CD8-positive, alpha-beta memory T cell (primary cell): ENCODE measurements around the gene PLSCR4. TPM values are rescaled to one million over a fixed set of nuclear protein-coding genes. Genes with fewer than 3 reads are reported as not detected.

Experiments
- CTCF ChIA-PET: fragments of 350-600 bp; sonication (Branson Sonifier 250); formaldehyde crosslinking; loops from one replicate; lab custom pipeline; 2021; ENCODE audit warnings: antibody characterized with exemption; lab: Charles Lee
- POLR2A ChIA-PET: fragments of 350-600 bp; sonication (Branson Sonifier 250); formaldehyde crosslinking; loops from one replicate; lab custom pipeline; 2021; ENCODE audit warnings: antibody characterized with exemption; lab: Charles Lee
- DNase-seq, 5 donors: peaks; one replicate each; pipeline versions ENCODE4 v3.0.0 to v3.0.0-alpha.2; 2020 to 2022; ENCODE audit warnings: mixed read lengths in 1 of 5
- H3K27ac ChIP-seq: one replicate; pipeline ENCODE4 v1.7.0; 2013; ENCODE audit warnings: low read depth, mild to moderate bottlenecking, low read length, moderate library complexity
- H3K27me3 ChIP-seq: 2 replicates; pipeline ENCODE4 v1.7.0; 2013; ENCODE audit warnings: low read length, mild to moderate bottlenecking; ENCODE audit not compliant: insufficient read depth, poor library complexity, severe bottlenecking
- H3K36me3 ChIP-seq: 2 replicates; pipeline ENCODE4 v1.7.0; 2013; ENCODE audit warnings: mild to moderate bottlenecking, low read length, moderate library complexity; ENCODE audit not compliant: insufficient read depth
- H3K4me1 ChIP-seq: 2 replicates; pipeline ENCODE4 v1.7.0; 2013; ENCODE audit warnings: mild to moderate bottlenecking, low read length, moderate library complexity; ENCODE audit not compliant: insufficient read depth
- H3K4me3 ChIP-seq: 2 replicates; pipeline ENCODE4 v1.7.0; 2013; ENCODE audit warnings: mild to moderate bottlenecking, low read length
- H3K9me3 ChIP-seq: 2 replicates; pipeline ENCODE4 v1.7.0; 2013; ENCODE audit warnings: mild to moderate bottlenecking, low read length
- H3K27ac Mint-ChIP-seq, 8 donors: one replicate each; pipeline ENCODE4 v1.8.0; 2020 to 2021; ENCODE audit warnings: mixed read lengths in 8 of 8, mild to moderate bottlenecking in 6 of 8, inconsistent platforms in 3 of 8, moderate library complexity in 3 of 8
- H3K27me3 Mint-ChIP-seq, 2 donors: one replicate each; pipeline ENCODE4 v1.8.0; 2020 to 2021; ENCODE audit warnings: mixed read lengths in 2 of 2, mild to moderate bottlenecking in 1 of 2, moderate library complexity in 1 of 2
- H3K36me3 Mint-ChIP-seq, 3 donors: one replicate each; pipeline ENCODE4 v1.8.0; 2020 to 2021; ENCODE audit warnings: mixed read lengths in 3 of 3, inconsistent platforms in 1 of 3, mild to moderate bottlenecking in 1 of 3
- H3K4me1 Mint-ChIP-seq, 3 donors: one replicate each; pipeline ENCODE4 v1.8.0; 2020 to 2021; ENCODE audit warnings: mixed read lengths in 3 of 3, inconsistent platforms in 1 of 3, mild to moderate bottlenecking in 1 of 3
- H3K4me3 Mint-ChIP-seq, 7 donors: one replicate each; pipeline ENCODE4 v1.8.0; 2020 to 2021; ENCODE audit warnings: mixed read lengths in 7 of 7, mild to moderate bottlenecking in 6 of 7, moderate library complexity in 4 of 7, inconsistent platforms in 2 of 7
- H3K9me3 Mint-ChIP-seq, 5 donors: one replicate each; pipeline ENCODE4 v1.8.0; 2020 to 2022; ENCODE audit warnings: mixed read lengths in 5 of 5, mild to moderate bottlenecking in 3 of 5, moderate library complexity in 2 of 5, inconsistent platforms in 1 of 5
- polyA plus RNA-seq: library from polyadenylated mRNA; unstranded; fragments of 300-500 nt; fragmentation: Illumina TruSeq; gene quantifications from one replicate; pipeline ENCODE4 v1.2.3, GENCODE V29; 2021
- total RNA-seq, 2 experiments: library from RNA; stranded (reverse); gene quantifications; one replicate each; pipeline ENCODE4 v1.2.3, GENCODE V29; 2021

PLSCR4 gene
- total and polyA plus RNA-seq, 3 experiments from 2014 or later = not detected

- H3K9me3 Mint-ChIP-seq = peaks cover 0 to 4% (median 0%) of the 10 kb centered on the region in 5 donors
- POLR2A ChIA-PET = no interaction called here
- Histone ChIP-seq H3K4me1 (no peaks in the 10 kb centered on the region), H3K4me3 (no peak overlapping the region), H3K27ac (no peak overlapping the region), H3K36me3 (no peaks in the 10 kb centered on the region), H3K27me3 (peaks cover 8% of the 10 kb centered on the region), H3K9me3 (no peaks in the 10 kb centered on the region)
- CTCF ChIA-PET = no interaction called here
- no peak overlapping the region for H3K27ac Mint-ChIP-seq
- H3K27me3 Mint-ChIP-seq = peaks cover 24 to 55% of the 10 kb centered on the region in 2 donors
- peak in 1 of 5 donors; percentile 1 for DNase-seq
- H3K4me1 Mint-ChIP-seq = peaks cover 3 to 16% (median 6%) of the 10 kb centered on the region in 3 donors
- peak overlapping the region; percentile 30 to 70 (median 60) for H3K4me3 Mint-ChIP-seq
- peaks cover 0 to 4% (median 1%) of the 10 kb centered on the region in 3 donors for H3K36me3 Mint-ChIP-seq
Observed at GRCh38 chr3:146160321-146160963, 90.5 kb downstream of the PLSCR4 start.

- peaks cover 0 to 4% (median 0%) of the 10 kb centered on the region in 5 donors for H3K9me3 Mint-ChIP-seq
- peaks cover 0 to 4% (median 1%) of the 10 kb centered on the region in 3 donors for H3K36me3 Mint-ChIP-seq
- Histone ChIP-seq H3K9me3 (no peaks in the 10 kb centered on the region), H3K4me3 (no peak overlapping the region), H3K36me3 (no peaks in the 10 kb centered on the region), H3K27me3 (peaks cover 8% of the 10 kb centered on the region), H3K4me1 (no peaks in the 10 kb centered on the region), H3K27ac (no peak overlapping the region)
- POLR2A ChIA-PET = no interaction called here
- peak overlapping the region in 5 of 7 donors; percentile 30 to 68 (median 60) for H3K4me3 Mint-ChIP-seq
- peaks cover 3 to 16% (median 6%) of the 10 kb centered on the region in 3 donors for H3K4me1 Mint-ChIP-seq
- DNase-seq = no peak
- CTCF ChIA-PET = no interaction called here
- no peak overlapping the region for H3K27ac Mint-ChIP-seq
- peaks cover 24 to 51% of the 10 kb centered on the region in 2 donors for H3K27me3 Mint-ChIP-seq
Observed at GRCh38 chr3:146159616-146160320, 91.1 kb downstream of the PLSCR4 start.

GRCh38 chr3:146159037-146159436 lies 91.9 kb downstream of the PLSCR4 start:
- Mint-ChIP-seq H3K9me3 (peaks cover 0 to 4% (median 0%) of the 10 kb centered on the region in 5 donors), H3K27ac (no peak overlapping the region), H3K36me3 (peaks cover 0 to 4% (median 1%) of the 10 kb centered on the region in 3 donors), H3K4me3 (no peak overlapping the region), H3K4me1 (peaks cover 3 to 16% (median 6%) of the 10 kb centered on the region in 3 donors), H3K27me3 (peaks cover 24 to 48% of the 10 kb centered on the region in 2 donors)
- no peak overlapping the region for H3K27ac ChIP-seq
- POLR2A ChIA-PET = no interaction called here
- no peaks in the 10 kb centered on the region for H3K36me3 ChIP-seq
- H3K27me3 ChIP-seq = peaks cover 8% of the 10 kb centered on the region
- CTCF ChIA-PET = no interaction called here
- H3K4me3 ChIP-seq = no peak overlapping the region
- no peak for DNase-seq
- H3K9me3 ChIP-seq = no peaks in the 10 kb centered on the region
- H3K4me1 ChIP-seq = no peaks in the 10 kb centered on the region

- Histone ChIP-seq H3K4me3 (no peak overlapping the region), H3K4me1 (no peaks in the 10 kb centered on the region), H3K36me3 (no peaks in the 10 kb centered on the region), H3K27me3 (peaks cover 5% of the 10 kb centered on the region), H3K9me3 (no peaks in the 10 kb centered on the region), H3K27ac (peak overlapping the region; percentile 7)
- no peaks in the 10 kb centered on the region for H3K36me3 Mint-ChIP-seq
- H3K27me3 Mint-ChIP-seq = peaks cover 19 to 37% of the 10 kb centered on the region in 2 donors
- no peak overlapping the region for H3K4me3 Mint-ChIP-seq
- POLR2A ChIA-PET = no interaction called here
- no peak for DNase-seq
- CTCF ChIA-PET = no interaction called here
- H3K27ac Mint-ChIP-seq = no peak overlapping the region
- no peaks in the 10 kb centered on the region for H3K9me3 Mint-ChIP-seq
- peaks cover 3 to 16% (median 6%) of the 10 kb centered on the region in 3 donors for H3K4me1 Mint-ChIP-seq
Observed at GRCh38 chr3:146157325-146158060, 93.4 kb downstream of the PLSCR4 start.

- Histone ChIP-seq H3K27ac (peak overlapping the region; percentile 7), H3K4me1 (no peaks in the 10 kb centered on the region), H3K9me3 (no peaks in the 10 kb centered on the region), H3K27me3 (peaks cover 3% of the 10 kb centered on the region), H3K4me3 (no peak overlapping the region), H3K36me3 (no peaks in the 10 kb centered on the region)
- Mint-ChIP-seq H3K4me3 (no peak overlapping the region), H3K4me1 (peaks cover 3 to 15% (median 6%) of the 10 kb centered on the region in 3 donors), H3K36me3 (no peaks in the 10 kb centered on the region), H3K27ac (no peak overlapping the region), H3K27me3 (peaks cover 13 to 30% of the 10 kb centered on the region in 2 donors), H3K9me3 (no peaks in the 10 kb centered on the region)
- ChIA-PET CTCF (no interaction called here), POLR2A (no interaction called here)
- no peak for DNase-seq
Observed at GRCh38 chr3:146156666-146157314, 94.1 kb downstream of the PLSCR4 start.

GRCh38 chr3:146156095-146156494 lies 94.8 kb downstream of the PLSCR4 start:
- Mint-ChIP-seq H3K27me3 (peaks cover 8 to 25% of the 10 kb centered on the region in 2 donors), H3K36me3 (no peaks in the 10 kb centered on the region), H3K4me1 (peaks cover 0 to 10% (median 6%) of the 10 kb centered on the region in 3 donors), H3K4me3 (no peak overlapping the region), H3K9me3 (no peaks in the 10 kb centered on the region), H3K27ac (no peak overlapping the region)
- no peak for DNase-seq
- Histone ChIP-seq H3K27ac (no peak overlapping the region), H3K9me3 (no peaks in the 10 kb centered on the region), H3K27me3 (no peaks in the 10 kb centered on the region), H3K4me1 (no peaks in the 10 kb centered on the region), H3K36me3 (no peaks in the 10 kb centered on the region), H3K4me3 (no peak overlapping the region)
- CTCF ChIA-PET = no interaction called here
- POLR2A ChIA-PET = no interaction called here

- no peaks in the 10 kb centered on the region for H3K9me3 Mint-ChIP-seq
- DNase-seq = no peak
- H3K4me1 Mint-ChIP-seq = peaks cover 0 to 4% (median 2%) of the 10 kb centered on the region in 3 donors
- POLR2A ChIA-PET = no interaction called here
- H3K27me3 ChIP-seq = no peaks in the 10 kb centered on the region
- no peaks in the 10 kb centered on the region for H3K9me3 ChIP-seq
- H3K27ac ChIP-seq = no peak overlapping the region
- no peaks in the 10 kb centered on the region for H3K4me1 ChIP-seq
- H3K27ac Mint-ChIP-seq = no peak overlapping the region
- CTCF ChIA-PET = no interaction called here
- H3K36me3 ChIP-seq = no peaks in the 10 kb centered on the region
- H3K4me3 ChIP-seq = no peak overlapping the region
- H3K27me3 Mint-ChIP-seq = peaks cover 4 to 19% of the 10 kb centered on the region in 2 donors
- H3K4me3 Mint-ChIP-seq = no peak overlapping the region
- H3K36me3 Mint-ChIP-seq = no peaks in the 10 kb centered on the region
Observed at GRCh38 chr3:146154995-146155394, 95.9 kb downstream of the PLSCR4 start.
